WTC11 (cell line): ENCODE results near the gene AATK.

Source experiments
- CBFB ChIP-seq: sonication (generic); formaldehyde crosslinking; IDR thresholded peaks from 2 replicates; pipeline ENCODE4 v1.8.1; 2022; ENCODE audit warnings: mild to moderate bottlenecking, low read depth, missing genetic modification reagents
- CREM ChIP-seq: sonication (generic); formaldehyde crosslinking; IDR thresholded peaks from 2 replicates; pipeline ENCODE4 v1.8.1; 2022; ENCODE audit warnings: mild to moderate bottlenecking, missing genetic modification reagents, moderate library complexity
- FOXK1 ChIP-seq: sonication (generic); formaldehyde crosslinking; IDR thresholded peaks from 2 replicates; pipeline ENCODE4 v1.8.0; 2022; ENCODE audit warnings: mild to moderate bottlenecking, moderate library complexity, missing genetic modification reagents
- KAT7 ChIP-seq: sonication (generic); formaldehyde crosslinking; IDR thresholded peaks from 2 replicates; pipeline ENCODE4 v1.8.1; 2023; ENCODE audit warnings: missing genetic modification reagents, mild to moderate bottlenecking, borderline replicate concordance
- NFATC4 ChIP-seq: fragments of 250-450 bp; sonication (Bioruptor Pico); IDR thresholded peaks from 2 replicates; pipeline ENCODE4 v1.9.0; 2021; ENCODE audit warnings: mild to moderate bottlenecking
- SMAD3 ChIP-seq: sonication (generic); formaldehyde crosslinking; IDR thresholded peaks from 2 replicates; pipeline ENCODE4 v1.8.0; 2022; ENCODE audit warnings: missing genetic modification reagents, mild to moderate bottlenecking, borderline replicate concordance
- ZNF423 ChIP-seq: fragments of 250-450 bp; sonication (Bioruptor Pico); IDR thresholded peaks from 2 replicates; pipeline ENCODE4 v2.1.2; 2022; ENCODE audit warnings: mild to moderate bottlenecking, moderate library complexity
- TF ChIP-seq, protein P1 (sequence below): fragments of 200-600 bp; IDR thresholded peaks from 2 replicates; pipeline ENCODE4 v1.8.0; 2022; ENCODE audit warnings: antibody characterized with exemption
- TF ChIP-seq, protein P2 (sequence below): sonication (generic); formaldehyde crosslinking; IDR thresholded peaks from 2 replicates; pipeline ENCODE4 v1.8.0; 2023; ENCODE audit warnings: missing genetic modification reagents
- TF ChIP-seq, protein P3 (sequence below): sonication (generic); formaldehyde crosslinking; IDR thresholded peaks from 2 replicates; pipeline ENCODE4 v1.8.0; 2023; ENCODE audit warnings: missing genetic modification reagents, mild to moderate bottlenecking, borderline replicate concordance
- TF ChIP-seq, protein P4 (sequence below): sonication (generic); formaldehyde crosslinking; IDR thresholded peaks from 2 replicates; pipeline ENCODE4 v1.8.1; 2022; ENCODE audit warnings: missing genetic modification reagents, borderline replicate concordance
- TF ChIP-seq, protein P5 (sequence below): sonication (generic); formaldehyde crosslinking; IDR thresholded peaks from 2 replicates; pipeline ENCODE4 v1.8.1; 2023; ENCODE audit warnings: mild to moderate bottlenecking, moderate library complexity, missing genetic modification reagents
- TF ChIP-seq, protein P6 (sequence below): sonication (generic); formaldehyde crosslinking; IDR thresholded peaks from 2 replicates; pipeline ENCODE4 v1.8.0; 2022; ENCODE audit warnings: mild to moderate bottlenecking, missing genetic modification reagents
- TF ChIP-seq, protein P7 (sequence below): sonication (generic); formaldehyde crosslinking; IDR thresholded peaks from 2 replicates; pipeline ENCODE4 v1.8.0; 2022; ENCODE audit warnings: missing genetic modification reagents

DNA sequence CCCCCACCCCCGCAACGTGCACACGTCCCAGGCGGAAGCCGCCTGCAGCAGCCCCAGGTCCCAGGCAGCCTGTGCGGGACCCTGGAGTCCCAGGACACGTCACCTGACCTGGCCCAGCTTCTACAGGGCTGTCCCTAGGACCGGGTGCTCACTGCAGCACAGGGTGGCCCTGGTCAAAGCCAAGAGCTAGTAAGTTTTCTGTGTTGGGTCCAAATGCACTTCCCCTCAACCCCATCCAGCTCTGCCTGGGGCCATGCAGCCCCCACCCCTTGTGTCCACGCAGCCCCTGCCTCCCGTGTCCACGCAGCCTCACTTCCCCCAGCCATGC lies 22.9 kb downstream of the AATK start:
- TF ChIP-seq, protein P1, sequence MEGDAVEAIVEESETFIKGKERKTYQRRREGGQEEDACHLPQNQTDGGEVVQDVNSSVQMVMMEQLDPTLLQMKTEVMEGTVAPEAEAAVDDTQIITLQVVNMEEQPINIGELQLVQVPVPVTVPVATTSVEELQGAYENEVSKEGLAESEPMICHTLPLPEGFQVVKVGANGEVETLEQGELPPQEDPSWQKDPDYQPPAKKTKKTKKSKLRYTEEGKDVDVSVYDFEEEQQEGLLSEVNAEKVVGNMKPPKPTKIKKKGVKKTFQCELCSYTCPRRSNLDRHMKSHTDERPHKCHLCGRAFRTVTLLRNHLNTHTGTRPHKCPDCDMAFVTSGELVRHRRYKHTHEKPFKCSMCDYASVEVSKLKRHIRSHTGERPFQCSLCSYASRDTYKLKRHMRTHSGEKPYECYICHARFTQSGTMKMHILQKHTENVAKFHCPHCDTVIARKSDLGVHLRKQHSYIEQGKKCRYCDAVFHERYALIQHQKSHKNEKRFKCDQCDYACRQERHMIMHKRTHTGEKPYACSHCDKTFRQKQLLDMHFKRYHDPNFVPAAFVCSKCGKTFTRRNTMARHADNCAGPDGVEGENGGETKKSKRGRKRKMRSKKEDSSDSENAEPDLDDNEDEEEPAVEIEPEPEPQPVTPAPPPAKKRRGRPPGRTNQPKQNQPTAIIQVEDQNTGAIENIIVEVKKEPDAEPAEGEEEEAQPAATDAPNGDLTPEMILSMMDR = no peak
- TF ChIP-seq, protein P2, sequence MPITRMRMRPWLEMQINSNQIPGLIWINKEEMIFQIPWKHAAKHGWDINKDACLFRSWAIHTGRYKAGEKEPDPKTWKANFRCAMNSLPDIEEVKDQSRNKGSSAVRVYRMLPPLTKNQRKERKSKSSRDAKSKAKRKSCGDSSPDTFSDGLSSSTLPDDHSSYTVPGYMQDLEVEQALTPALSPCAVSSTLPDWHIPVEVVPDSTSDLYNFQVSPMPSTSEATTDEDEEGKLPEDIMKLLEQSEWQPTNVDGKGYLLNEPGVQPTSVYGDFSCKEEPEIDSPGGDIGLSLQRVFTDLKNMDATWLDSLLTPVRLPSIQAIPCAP (CRISPR knock-in tag) = no peak
- TF ChIP-seq CBFB (no peak), FOXK1 (CRISPR knock-in tag) (no peak), CREM (CRISPR knock-in tag) (no peak), SMAD3 (CRISPR knock-in tag) (no peak), NFATC4 (CRISPR knock-in tag) (no peak), KAT7 (CRISPR knock-in tag) (no peak), ZNF423 (CRISPR knock-in tag) (no peak)
- TF ChIP-seq, protein P3, sequence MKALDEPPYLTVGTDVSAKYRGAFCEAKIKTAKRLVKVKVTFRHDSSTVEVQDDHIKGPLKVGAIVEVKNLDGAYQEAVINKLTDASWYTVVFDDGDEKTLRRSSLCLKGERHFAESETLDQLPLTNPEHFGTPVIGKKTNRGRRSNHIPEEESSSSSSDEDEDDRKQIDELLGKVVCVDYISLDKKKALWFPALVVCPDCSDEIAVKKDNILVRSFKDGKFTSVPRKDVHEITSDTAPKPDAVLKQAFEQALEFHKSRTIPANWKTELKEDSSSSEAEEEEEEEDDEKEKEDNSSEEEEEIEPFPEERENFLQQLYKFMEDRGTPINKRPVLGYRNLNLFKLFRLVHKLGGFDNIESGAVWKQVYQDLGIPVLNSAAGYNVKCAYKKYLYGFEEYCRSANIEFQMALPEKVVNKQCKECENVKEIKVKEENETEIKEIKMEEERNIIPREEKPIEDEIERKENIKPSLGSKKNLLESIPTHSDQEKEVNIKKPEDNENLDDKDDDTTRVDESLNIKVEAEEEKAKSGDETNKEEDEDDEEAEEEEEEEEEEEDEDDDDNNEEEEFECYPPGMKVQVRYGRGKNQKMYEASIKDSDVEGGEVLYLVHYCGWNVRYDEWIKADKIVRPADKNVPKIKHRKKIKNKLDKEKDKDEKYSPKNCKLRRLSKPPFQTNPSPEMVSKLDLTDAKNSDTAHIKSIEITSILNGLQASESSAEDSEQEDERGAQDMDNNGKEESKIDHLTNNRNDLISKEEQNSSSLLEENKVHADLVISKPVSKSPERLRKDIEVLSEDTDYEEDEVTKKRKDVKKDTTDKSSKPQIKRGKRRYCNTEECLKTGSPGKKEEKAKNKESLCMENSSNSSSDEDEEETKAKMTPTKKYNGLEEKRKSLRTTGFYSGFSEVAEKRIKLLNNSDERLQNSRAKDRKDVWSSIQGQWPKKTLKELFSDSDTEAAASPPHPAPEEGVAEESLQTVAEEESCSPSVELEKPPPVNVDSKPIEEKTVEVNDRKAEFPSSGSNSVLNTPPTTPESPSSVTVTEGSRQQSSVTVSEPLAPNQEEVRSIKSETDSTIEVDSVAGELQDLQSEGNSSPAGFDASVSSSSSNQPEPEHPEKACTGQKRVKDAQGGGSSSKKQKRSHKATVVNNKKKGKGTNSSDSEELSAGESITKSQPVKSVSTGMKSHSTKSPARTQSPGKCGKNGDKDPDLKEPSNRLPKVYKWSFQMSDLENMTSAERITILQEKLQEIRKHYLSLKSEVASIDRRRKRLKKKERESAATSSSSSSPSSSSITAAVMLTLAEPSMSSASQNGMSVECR (CRISPR knock-in tag) = no peak
- TF ChIP-seq, protein P4, sequence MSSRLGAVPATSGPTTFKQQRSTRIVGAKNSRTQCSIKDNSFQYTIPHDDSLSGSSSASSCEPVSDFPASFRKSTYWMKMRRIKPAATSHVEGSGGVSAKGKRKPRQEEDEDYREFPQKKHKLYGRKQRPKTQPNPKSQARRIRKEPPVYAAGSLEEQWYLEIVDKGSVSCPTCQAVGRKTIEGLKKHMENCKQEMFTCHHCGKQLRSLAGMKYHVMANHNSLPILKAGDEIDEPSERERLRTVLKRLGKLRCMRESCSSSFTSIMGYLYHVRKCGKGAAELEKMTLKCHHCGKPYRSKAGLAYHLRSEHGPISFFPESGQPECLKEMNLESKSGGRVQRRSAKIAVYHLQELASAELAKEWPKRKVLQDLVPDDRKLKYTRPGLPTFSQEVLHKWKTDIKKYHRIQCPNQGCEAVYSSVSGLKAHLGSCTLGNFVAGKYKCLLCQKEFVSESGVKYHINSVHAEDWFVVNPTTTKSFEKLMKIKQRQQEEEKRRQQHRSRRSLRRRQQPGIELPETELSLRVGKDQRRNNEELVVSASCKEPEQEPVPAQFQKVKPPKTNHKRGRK = no peak
- TF ChIP-seq, protein P5, sequence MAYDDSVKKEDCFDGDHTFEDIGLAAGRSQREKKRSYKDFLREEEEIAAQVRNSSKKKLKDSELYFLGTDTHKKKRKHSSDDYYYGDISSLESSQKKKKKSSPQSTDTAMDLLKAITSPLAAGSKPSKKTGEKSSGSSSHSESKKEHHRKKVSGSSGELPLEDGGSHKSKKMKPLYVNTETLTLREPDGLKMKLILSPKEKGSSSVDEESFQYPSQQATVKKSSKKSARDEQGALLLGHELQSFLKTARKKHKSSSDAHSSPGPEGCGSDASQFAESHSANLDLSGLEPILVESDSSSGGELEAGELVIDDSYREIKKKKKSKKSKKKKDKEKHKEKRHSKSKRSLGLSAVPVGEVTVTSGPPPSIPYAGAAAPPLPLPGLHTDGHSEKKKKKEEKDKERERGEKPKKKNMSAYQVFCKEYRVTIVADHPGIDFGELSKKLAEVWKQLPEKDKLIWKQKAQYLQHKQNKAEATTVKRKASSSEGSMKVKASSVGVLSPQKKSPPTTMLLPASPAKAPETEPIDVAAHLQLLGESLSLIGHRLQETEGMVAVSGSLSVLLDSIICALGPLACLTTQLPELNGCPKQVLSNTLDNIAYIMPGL (CRISPR knock-in tag) = no peak
- TF ChIP-seq, protein P6, sequence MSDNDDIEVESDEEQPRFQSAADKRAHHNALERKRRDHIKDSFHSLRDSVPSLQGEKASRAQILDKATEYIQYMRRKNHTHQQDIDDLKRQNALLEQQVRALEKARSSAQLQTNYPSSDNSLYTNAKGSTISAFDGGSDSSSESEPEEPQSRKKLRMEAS (CRISPR knock-in tag) = no peak
- TF ChIP-seq, protein P7, sequence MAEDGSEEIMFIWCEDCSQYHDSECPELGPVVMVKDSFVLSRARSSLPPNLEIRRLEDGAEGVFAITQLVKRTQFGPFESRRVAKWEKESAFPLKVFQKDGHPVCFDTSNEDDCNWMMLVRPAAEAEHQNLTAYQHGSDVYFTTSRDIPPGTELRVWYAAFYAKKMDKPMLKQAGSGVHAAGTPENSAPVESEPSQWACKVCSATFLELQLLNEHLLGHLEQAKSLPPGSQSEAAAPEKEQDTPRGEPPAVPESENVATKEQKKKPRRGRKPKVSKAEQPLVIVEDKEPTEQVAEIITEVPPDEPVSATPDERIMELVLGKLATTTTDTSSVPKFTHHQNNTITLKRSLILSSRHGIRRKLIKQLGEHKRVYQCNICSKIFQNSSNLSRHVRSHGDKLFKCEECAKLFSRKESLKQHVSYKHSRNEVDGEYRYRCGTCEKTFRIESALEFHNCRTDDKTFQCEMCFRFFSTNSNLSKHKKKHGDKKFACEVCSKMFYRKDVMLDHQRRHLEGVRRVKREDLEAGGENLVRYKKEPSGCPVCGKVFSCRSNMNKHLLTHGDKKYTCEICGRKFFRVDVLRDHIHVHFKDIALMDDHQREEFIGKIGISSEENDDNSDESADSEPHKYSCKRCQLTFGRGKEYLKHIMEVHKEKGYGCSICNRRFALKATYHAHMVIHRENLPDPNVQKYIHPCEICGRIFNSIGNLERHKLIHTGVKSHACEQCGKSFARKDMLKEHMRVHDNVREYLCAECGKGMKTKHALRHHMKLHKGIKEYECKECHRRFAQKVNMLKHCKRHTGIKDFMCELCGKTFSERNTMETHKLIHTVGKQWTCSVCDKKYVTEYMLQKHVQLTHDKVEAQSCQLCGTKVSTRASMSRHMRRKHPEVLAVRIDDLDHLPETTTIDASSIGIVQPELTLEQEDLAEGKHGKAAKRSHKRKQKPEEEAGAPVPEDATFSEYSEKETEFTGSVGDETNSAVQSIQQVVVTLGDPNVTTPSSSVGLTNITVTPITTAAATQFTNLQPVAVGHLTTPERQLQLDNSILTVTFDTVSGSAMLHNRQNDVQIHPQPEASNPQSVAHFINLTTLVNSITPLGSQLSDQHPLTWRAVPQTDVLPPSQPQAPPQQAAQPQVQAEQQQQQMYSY (CRISPR knock-in tag) = no peak
